Activated CD4-positive, alpha-beta T cell treated with anti-CD3 and anti-CD28 coated beads for 4 hours (primary cell): ENCODE results near the gene COL9A1.

ENCODE experiments used
- DNase-seq, 2 donors: peaks; one replicate each; pipeline ENCODE4 v3.0.0-alpha.2; 2020

The COL9A1 gene

DNA sequence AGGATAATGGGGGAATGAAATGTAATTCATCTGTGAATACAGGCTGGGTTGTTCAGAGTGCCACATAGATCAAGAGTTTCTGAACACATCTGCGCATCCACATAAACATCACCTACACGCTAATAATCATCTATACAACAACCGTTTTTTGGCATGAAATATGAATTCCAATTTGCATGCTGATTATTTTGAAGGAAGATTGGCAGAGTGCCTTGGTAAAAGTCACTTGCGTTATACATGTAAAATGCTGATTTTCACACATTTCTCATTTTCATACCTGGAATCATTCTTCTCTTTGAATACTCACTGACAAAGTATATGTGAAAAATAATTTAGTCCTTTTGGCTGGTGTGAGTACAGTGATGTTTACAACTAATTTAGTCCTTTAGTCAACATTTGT, 17.7 kb downstream of the COL9A1 start:
- no peak for DNase-seq

DNA sequence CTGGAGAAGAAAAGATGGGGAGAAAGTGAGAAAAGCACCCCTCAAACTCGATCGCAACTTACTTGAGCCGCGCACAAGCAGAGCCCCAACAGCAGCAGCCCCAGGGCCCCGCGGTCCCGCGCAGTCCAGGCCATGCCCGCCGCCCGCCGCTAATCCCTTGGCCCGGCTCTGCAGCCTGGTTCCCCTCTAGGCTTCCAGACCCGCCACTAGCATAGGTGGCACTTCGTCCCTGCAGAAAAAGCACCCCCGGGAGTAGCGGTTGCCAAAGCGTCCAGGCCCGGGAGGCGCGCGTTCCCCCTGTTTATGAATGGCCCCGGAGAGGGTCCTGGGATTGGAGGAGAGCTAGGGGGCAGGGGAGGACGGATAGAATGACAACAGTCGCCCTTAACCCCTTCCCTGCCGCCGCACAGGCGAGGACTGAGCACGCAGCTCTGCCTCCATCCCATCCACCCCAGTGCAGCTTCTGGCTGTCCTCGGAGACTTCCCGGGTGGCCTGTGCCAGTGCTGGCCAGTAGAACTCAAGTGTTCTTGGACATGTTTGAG, 19.9 kb downstream of the COL9A1 start:
- no peak for DNase-seq

DNA sequence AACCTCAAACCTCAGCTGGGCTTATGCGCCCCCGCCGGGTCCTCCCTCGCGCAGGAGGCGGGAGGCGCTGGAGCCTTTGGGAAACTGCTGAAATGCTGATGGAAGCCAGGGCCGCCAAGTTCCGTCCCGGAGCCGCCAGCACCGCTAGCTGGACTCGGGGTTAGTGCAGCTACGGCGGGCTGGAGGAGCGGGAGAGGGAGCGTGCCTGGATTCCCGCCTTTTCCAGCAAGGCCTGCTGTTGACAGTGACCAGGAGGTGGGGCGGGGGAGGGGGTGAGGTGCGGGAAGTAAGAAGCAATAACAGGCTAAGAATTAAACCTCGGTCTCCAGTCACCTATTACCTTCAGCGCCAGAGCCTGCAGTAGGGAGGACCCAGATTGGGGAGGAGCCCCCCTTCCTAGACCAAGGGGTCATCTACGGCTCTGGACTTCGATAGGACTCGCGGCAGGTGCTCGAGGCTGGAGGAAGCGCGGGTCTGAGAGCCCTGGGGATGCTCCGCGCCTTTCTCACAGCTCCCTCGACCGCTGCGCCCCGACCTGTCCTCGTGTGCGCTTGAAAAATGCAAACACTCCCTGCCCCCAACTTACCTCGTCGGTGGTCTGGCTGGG, 20.5 kb downstream of the COL9A1 start:
- no peak for DNase-seq

DNA sequence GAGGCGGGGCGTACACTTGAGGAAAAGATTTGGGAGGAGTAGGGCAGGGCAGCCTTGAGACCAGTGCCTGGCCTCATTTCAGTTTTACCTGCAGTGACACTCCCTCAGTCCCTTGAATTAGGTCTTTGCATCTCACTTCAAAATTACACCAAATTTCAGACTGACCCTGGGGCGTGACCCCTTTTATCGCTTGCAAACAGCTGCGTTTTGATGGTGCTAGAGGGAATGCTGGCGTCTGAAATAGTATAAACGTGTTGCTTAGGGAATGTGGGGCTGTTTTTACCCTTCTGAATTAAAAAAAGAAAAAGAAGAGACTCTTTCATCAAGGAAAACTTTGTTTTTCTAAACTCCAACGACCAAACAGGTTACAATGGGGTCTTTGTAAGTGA, 21.0 kb downstream of the COL9A1 start:
- DNase-seq: no peak

DNA sequence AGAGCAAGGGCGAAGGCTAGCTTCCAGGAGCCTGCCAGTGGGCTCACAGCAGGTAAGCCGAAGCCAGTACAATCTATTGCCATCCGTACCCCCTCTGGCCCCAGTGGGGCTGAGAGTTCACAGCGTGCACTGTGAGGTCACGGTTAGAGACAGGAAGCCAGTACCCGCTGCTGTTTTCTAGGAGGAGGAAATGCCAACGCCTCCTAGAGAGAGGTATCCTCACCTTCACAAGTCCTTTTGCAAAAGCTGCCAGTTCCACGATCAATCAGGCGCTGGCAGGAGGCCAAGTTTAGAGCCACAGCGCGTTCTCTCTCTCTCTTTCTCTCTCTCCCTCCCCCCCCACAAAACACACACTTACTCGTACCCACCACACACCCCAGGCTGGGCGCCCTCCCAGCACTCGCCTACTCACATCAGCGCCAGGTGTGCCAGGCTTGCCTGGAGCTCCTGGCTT, 22.5 kb downstream of the COL9A1 start:
- DNase-seq: no peak

DNA sequence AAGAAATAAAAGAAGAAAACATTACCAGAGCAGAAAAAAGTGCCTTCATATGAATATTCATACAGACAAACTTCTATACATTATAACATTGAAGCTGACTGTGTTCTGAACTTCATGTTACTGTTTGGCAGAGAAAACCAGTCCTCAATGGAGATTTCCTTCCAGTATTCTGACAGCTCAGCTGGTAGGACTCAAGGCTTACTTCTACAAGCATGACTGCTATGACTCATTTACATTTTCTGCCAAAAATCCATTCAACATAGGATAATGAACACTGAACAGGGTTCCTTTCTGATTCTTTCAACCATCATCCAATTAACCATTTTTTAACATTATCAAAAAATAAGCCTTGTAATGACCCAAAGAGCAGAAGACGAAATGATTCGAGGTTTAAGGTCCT, 25.4 kb downstream of the COL9A1 start:
- DNase-seq: no peak

DNA sequence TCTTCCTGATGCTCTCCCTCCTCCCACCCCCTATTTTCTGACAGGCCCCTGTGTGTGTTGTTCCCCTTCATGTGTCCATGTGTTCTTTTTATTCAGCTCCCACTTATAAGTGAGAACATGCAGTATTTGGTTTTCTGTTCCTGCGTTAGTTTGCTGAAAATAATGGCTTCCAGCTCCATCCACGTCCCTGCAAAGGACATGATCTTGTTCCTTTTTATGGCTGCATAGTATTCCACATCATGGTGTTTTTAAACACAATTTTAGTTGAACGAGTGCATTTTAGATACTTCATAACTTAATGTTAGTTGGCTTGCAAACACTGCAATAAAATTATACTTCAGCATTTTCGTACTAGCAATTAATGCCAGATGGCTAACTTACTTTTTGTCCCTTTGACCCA, 28.5 kb downstream of the COL9A1 start:
- no peak for DNase-seq

DNA sequence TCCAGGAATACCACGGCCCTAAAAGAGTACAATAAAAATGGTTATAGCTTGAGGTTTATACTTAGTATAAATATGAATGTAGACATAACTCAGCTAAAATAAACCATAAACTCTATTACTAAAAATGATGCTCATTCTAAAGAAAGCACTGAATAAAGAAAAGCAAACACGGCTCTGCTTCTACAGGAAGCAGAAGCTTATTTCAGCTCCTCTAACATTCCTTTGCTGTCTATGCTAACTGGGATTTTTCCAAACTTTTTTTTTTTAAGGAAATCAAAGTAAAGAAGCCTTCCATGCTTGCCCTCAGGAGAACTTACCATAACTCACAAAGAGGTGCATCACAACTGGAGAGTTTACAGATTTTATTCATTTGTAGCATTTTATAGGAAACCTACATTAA, 30.8 kb downstream of the COL9A1 start:
- DNase-seq: no peak

DNA sequence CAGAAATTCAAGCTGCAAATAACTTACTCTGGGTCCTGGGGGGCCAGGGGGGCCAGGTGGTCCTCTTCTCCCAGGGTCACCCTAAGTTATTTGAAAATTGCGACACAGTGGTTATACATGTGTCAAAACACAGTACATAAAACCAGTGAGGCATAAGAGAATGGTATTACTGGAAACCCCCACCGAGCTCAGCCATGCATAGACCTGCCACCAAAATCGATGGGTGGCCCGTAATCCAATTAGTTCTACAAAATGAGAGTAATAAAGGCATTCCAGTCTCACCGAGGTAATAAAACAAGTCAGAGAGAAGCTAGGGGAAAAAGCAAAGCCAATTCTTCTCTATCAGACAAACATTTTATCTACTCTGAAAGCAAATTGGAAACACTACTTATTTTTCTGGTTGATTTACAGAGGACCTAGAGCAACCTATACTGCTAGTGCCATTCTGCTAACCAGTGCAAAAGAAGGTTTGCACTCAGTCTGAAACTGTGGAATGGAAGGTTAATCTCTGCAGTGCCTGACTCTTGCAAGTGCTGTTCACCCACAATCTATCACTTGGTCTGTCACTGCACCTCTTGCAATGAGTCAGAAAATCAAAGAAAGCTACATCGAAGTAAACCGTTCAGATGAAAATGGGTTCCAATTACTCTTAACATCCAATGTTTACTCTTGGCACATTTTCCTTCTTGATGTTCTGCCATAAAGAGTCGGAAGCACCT, 32.4 kb downstream of the COL9A1 start:
- DNase-seq: no peak

DNA sequence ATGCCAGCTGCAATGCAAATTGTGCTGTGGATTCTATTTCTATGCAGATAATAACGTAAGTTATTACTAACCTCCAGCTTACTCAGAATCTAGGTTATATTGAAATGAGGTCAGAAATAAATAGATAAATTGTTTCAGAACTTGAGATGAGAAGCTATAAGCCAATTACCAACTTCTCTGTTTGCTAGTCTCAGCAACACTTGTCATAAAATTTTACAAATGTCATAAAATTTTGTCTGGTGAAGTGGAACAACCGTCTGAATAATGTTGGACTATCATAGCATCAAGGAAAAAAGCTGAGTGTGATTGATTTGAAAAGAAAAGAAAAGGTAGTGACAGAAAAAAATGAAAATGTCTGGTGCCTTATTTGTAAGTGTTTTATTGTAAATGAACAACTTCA, 36.7 kb downstream of the COL9A1 start:
- DNase-seq: no peak

DNA sequence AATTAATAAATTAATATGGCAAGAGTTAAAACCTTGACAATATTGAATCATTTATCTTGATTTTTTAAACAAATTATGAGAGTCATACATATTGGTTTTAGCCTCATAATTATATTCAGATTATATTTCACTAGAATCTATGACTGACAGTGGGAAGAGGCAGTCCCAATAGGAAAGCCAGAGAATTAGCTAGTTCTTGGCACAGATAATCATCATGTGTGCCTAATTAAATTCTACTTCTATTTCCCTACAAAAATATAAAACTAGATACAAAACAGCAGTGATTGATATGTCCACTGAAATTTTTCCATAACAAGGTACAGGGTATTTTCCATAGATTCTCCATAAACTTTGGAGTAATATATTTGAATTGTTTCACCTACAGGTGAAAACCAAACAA, 38.6 kb downstream of the COL9A1 start:
- DNase-seq: no peak

DNA sequence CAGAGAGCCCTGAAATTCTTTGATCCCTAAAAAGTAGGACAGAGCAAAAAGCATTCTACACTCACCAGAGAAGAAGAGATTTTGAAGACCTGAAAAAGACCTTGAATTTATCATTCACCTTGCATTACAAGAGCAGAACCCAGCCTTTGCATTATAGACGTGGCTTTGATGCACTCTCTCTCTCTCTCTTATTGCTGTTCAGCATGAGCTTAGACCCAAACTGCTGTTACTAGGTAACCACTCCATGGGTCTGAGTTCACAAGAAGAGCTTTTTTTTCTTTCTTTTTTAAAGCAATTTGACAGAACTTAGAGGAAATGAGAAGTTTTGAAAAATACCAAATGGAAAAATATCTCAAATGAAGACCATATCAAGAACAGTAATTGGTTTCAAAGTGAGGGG, 44.4 kb downstream of the COL9A1 start:
- DNase-seq: no peak

DNA sequence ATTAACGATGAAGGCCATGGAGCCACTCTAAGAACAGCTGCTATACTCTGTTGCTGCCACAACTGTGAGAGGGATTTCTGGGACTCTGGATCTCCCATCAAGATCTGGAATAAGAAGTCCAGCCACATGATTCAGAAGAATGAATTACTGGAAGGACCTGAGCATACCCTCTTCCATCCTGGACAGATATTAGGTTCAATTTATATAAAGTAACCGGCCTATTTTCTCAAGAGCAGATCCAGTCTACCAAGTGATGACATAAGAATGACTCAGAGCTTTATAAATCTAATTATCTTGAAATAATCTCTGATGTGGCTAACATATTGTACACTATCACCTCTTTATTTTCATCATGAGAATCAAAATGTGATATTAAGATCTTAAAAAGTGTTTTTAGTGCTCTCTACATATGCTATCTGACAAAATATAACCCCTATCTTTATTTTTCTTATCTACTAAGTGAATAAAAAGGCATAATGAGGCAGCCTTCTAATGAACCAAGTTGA, 45.1 kb downstream of the COL9A1 start:
- DNase-seq: no peak

DNA sequence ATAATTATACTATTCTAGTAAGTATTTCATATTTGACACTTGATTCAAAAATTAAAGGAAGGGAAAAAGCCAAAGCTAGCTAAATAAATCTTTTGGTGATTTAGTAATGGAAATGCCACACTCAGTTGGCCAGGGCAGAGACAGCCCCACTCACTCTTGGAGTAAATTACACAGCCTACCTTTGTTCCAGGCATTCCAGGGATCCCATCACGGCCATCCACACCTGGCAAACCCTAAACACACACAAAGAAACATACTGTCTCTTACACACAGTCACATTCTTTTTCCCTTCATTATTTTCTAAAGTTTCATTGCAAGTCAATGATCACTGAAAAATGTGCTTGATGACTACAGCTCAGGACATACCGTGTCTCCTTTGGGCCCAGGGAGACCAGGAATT, 48.1 kb downstream of the COL9A1 start:
- no peak for DNase-seq

DNA sequence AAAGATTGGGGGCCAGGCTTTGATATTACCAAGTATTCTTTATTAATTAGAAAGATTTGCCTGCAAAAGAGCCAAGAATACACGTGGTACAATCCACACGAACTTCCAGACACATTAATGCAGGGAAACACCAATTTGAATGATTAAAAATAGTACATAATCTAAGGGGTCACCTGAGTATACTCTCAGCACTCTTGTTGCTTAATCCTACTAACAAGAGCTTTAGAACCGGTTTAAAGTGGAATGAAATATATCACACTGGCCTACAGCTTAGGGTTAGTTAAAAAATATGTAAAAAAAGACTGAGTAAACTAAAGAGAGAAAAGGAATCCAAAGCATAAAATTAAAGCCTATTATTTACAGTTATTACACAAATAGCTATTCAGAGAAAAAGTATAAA, 49.0 kb downstream of the COL9A1 start:
- DNase-seq: no peak

DNA sequence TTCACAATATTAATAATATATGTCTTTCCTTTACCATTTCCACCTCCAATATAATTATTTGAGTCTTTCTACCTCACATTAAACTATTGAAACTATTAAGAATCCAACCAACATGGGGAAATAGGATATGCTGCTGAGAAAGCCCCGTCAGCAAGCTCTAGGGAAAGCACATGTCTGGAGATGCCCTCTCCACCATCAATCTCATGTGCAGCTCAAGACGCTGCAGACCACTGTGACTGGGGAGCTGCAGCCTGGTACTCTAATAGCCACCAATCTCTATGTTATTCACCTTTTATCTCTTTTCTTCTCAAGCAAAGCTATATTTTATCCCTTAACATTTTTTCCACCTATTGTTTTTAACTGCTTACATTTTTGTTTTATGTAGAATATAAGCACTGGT, 50.3 kb downstream of the COL9A1 start:
- DNase-seq: no peak

DNA sequence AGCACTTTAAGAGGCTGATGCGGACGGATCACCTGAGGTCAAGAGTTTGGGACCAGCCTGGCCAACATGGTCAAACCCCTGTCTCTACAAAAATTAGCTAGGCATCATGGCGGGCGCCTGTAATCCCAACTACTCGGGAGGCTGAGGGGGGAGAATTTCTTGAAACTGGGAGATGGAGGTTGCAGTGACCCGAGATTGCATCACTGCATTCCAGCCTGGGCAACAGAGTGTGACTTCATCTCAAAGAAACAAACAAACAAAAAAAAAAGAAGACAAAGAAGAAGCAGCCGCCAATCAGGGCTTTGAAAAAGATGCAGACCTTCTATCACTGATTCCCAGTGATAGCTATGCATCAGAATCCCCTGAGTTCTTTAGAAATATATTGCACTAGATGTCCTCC, 56.8 kb downstream of the COL9A1 start:
- DNase-seq: no peak

DNA sequence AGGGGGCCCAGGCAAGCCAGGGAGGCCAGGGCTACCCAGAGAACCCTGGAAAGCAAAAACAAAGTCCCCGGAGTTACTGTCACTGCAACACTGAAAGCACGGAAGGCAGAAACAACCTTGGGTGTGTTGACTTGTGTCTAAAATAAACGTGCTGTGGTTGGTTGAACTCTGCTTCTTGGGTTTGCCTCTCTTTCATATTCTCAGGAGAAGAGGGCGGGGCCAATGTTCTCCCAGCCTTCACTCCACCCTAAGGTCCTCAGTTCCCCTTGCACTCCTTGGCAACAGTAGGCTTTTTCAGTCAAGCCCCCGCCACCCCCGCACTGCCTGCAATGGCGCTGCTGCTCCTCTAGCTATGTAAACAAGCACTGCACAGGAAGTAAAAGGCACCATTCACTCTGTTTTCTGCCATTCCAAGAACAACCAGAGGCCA, 60.9 kb downstream of the COL9A1 start:
- no peak for DNase-seq

DNA sequence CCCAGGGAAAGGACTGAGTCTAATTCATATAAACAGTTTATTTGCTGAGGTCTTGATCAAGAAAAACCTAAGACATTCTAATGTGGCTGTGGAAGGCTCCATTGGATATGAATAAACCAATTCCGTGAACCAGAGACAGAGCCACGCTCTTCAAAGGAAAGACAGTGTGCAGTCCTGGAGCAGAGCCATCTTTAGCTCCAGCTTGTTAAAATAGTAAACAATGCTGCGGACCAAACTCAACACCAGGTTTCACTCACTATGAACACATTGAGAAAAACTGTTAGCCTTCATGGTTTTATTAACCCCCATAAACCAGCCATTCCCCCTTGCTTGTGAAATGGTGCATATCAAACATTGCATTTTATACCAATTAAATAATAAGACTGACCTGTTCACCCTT, 61.9 kb downstream of the COL9A1 start:
- DNase-seq: no peak

DNA sequence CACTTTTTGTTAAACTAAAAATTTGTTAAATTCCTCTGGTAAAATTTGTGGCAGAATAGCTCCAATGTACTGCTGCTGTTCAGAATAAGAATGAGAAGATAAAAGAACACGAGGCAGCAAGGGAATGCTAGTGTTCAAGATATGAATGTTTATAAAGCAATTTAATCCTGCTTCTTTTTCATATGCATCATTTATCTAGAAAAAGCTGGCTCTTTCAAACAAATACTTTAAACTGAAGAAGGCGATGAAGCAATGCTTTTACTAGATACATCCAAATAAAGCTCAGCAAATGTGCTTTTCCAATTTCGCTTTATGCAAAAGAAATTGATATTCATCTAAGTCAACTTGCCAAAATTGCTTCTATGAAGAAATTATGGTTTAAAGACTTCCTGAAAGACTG, 66.5 kb downstream of the COL9A1 start:
- no peak for DNase-seq

DNA sequence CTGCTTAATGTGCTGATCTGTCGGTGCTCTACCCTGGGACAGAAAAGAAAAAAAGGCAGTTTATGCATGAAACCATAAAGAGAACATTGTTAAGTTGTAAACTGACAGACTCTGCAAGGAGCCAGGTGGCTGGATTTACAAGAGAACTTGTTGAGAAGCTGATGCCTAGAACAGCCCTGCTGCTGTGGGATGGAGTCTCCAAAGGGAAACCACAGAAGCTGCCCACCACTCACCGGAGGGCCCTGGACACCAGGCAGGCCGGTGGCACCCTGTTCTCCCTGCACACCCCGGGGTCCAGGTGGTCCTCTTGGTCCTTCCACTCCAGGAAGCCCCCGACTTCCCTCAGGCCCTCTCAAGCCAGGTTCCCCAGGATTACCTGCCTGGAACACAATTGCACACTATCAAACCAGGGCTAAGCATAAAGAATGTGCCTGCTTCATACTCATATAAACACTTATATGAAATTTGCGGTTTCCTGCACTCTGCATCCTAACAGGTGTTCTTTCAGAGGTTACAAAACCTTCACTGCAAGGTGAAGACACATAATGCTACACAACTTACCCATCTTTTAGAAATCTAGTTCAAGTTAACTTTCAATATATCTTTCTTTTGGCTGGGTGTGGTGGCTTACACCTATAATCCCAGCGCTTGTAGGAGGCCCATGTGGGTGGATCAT, 68.2 kb downstream of the COL9A1 start:
- no peak for DNase-seq

DNA sequence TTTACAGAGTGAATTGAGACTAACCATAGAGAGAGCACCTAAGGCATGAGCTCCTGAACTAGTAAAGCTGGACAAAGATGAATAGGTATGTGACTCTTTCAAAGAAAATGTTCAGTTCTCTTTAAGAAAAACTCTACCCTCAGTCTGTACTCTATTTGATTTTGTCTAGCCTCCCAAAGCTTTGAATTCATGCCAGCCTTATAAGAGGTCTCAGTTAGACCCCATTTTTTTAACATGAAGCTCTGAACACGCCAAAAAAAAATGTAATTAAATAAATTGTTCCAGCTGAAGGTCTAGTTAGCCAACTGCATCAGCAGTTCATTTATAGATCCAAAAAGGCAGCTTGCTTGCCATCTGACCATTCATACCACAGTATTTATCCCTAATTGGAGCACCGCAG, 71.6 kb downstream of the COL9A1 start:
- DNase-seq: no peak

DNA sequence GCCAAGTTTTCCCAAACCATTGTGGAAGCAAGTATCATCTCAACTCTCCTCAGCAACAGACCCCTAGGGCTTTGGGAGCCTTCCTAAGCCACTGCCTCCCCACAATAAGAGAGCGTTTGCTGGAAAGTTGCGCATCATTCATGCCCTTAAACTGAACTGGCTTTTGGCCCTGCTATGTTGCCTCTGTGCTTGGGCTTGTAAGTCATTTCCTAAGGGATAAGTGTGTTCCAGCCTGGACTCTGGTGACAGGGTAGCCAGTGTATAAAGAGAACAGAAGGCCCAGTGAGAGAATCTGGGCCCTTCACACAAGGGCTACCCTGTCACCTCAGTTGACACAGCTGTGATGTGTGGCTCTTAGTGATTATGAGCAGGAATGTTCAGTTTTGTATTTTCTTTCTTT, 77.8 kb downstream of the COL9A1 start:
- no peak for DNase-seq

DNA sequence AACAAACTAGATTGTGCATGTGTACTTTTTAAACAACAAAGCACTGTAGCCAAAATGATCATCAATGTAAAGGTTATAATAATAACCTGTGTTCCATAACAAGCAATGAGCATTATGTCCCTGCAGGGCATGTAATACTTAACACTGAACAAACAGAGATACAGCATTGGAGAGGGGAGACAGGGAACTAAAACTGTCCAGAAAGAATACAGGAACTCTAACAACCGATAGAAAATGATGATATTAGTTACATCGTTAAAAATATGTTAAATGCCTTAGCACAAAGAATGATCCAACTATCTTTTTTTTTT, 80.5 kb downstream of the COL9A1 start:
- DNase-seq: no peak
